Upper lobe of right lung (tissue), 1 donor: ENCODE measurements around the gene EFTUD2. TPM values are rescaled to one million over a fixed set of nuclear protein-coding genes. Genes with fewer than 3 reads are reported as not detected.

Source experiments
- ATAC-seq: fragments of 200-7000 bp; cut with Tn5 transposase; one replicate; pipeline ENCODE4 v1.9.1; 2020; ENCODE audit warnings: mild to moderate bottlenecking, moderate library complexity
- DNase-seq: peaks from one replicate; pipeline ENCODE4 v3.0.0-alpha.2; 2020
- H3K27ac ChIP-seq: fragments of 200-600 bp; one replicate; pipeline ENCODE4 v1.8.0; 2022
- H3K27me3 ChIP-seq: fragments of 200-600 bp; one replicate; pipeline ENCODE4 v1.8.0; 2022; ENCODE audit warnings: mild to moderate bottlenecking
- H3K36me3 ChIP-seq: fragments of 200-600 bp; one replicate; pipeline ENCODE4 v1.8.0; 2022
- H3K4me1 ChIP-seq: fragments of 200-600 bp; one replicate; pipeline ENCODE4 v1.8.0; 2022
- H3K4me3 ChIP-seq: fragments of 200-600 bp; one replicate; pipeline ENCODE4 v1.8.0; 2022; ENCODE audit warnings: mild to moderate bottlenecking
- H3K9me3 ChIP-seq: fragments of 200-600 bp; one replicate; pipeline ENCODE4 v1.8.0; 2022
- intact Hi-C: fragments of 100-400 bp; cut with DNase I; formaldehyde crosslinking; loops from one replicate; pipeline ENCODE4 v1.11.0; 2022
- total RNA-seq: library from RNA; stranded (reverse); fragmentation: NEBNext Ultra II Directional; extraction: Animal tissue kit (Norgen Biotek cat#: 25700); gene quantifications from one replicate; pipeline ENCODE4 v1.2.1, GENCODE V29; 2021
- TF ChIP-seq, protein P1 (sequence below): fragments of 200-600 bp; IDR thresholded peaks from one replicate; pipeline ENCODE4 v1.8.0; 2022; ENCODE audit warnings: antibody characterized with exemption
- donor health status: DM: no; HTN: yes; CAD: no; lungs with severe emphysema.

EFTUD2 gene
- total RNA-seq, 1 donor from 2014 or later, result 74.4 TPM

- H3K36me3 ChIP-seq, result peaks cover 100% of the 10 kb centered on the region
- no peaks in the 10 kb centered on the region for H3K27me3 ChIP-seq
- TF ChIP-seq, protein P1, sequence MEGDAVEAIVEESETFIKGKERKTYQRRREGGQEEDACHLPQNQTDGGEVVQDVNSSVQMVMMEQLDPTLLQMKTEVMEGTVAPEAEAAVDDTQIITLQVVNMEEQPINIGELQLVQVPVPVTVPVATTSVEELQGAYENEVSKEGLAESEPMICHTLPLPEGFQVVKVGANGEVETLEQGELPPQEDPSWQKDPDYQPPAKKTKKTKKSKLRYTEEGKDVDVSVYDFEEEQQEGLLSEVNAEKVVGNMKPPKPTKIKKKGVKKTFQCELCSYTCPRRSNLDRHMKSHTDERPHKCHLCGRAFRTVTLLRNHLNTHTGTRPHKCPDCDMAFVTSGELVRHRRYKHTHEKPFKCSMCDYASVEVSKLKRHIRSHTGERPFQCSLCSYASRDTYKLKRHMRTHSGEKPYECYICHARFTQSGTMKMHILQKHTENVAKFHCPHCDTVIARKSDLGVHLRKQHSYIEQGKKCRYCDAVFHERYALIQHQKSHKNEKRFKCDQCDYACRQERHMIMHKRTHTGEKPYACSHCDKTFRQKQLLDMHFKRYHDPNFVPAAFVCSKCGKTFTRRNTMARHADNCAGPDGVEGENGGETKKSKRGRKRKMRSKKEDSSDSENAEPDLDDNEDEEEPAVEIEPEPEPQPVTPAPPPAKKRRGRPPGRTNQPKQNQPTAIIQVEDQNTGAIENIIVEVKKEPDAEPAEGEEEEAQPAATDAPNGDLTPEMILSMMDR, result no peak
- intact Hi-C loops, result no loop called here
- H3K27ac ChIP-seq, result no peak overlapping the region
- no peak for ATAC-seq
- DNase-seq, result no peak
- H3K4me1 ChIP-seq, result no peaks in the 10 kb centered on the region
- H3K9me3 ChIP-seq, result no peaks in the 10 kb centered on the region
- H3K4me3 ChIP-seq, result no peak overlapping the region
Observed at GRCh38 chr17:44879376-44879775, 19.9 kb downstream of the EFTUD2 start.

- H3K9me3 ChIP-seq, result no peaks in the 10 kb centered on the region
- H3K27me3 ChIP-seq, result no peaks in the 10 kb centered on the region
- no peak for ATAC-seq
- no peak for DNase-seq
- H3K27ac ChIP-seq, result no peak overlapping the region
- H3K4me3 ChIP-seq, result no peak overlapping the region
- no peaks in the 10 kb centered on the region for H3K4me1 ChIP-seq
- peaks cover 100% of the 10 kb centered on the region for H3K36me3 ChIP-seq
- TF ChIP-seq, protein P1, result peak; percentile 59
- intact Hi-C loops, result no loop called here
Observed at GRCh38 chr17:44878627-44879221, 20.5 kb downstream of the EFTUD2 start.

DNA sequence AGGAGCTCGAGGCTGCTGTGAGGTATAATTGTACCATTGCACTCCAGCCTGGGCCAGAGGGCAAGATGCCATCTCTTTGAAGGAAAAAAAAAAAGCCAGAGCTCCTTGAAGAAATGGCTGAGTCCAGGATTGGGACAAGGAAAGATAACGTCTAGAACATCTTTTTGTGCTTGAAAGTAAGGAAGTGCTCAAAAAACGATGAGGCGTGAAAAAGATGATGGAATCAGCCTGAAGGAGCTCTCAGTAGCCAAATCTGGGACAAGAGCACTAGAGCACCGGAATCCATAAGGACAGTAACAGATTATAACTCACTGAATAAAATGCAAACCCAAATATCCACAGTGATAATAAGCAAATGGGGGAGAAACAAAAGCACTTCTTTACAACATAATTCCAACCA, 22.1 kb downstream of the EFTUD2 start:
- no peak for ATAC-seq

DNA sequence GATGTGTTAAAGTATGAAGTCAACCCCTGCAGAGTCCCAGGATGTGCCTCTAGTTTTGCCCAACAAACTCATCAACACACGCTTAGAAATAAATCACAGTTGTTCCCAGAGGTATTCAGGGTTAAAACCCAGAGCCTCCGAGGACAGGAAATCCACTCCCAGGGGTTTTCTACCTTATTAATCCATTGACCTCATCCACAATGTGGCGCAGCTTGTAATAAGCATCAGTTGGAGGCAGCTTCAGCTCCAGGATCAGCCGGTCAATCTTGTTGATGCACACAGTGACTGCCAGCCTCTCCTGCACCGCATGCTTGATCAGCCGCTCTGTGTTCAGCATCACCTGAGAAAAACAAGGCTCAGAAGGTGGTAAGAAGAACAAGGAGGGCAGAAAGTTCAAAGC, 23.5 kb downstream of the EFTUD2 start:
- intact Hi-C loops, result no loop called here
- H3K4me1 ChIP-seq, result no peaks in the 10 kb centered on the region

More for the DNA sequence above, 22.1 kb downstream of the EFTUD2 start:
- H3K36me3 ChIP-seq, result peaks cover 99% of the 10 kb centered on the region
- no peaks in the 10 kb centered on the region for H3K27me3 ChIP-seq
- no peak overlapping the region for H3K4me3 ChIP-seq
- intact Hi-C loops, result no loop called here
- H3K9me3 ChIP-seq, result no peaks in the 10 kb centered on the region
- no peaks in the 10 kb centered on the region for H3K4me1 ChIP-seq
- no peak overlapping the region for H3K27ac ChIP-seq
- TF ChIP-seq, protein P1, result no peak
- no peak for DNase-seq

GRCh38 chr17:44872131-44872768, 27.0 kb downstream of the EFTUD2 start:
- intact Hi-C loops, result no loop called here
- ATAC-seq, result peak; percentile 39
- no peaks in the 10 kb centered on the region for H3K9me3 ChIP-seq
- H3K27ac ChIP-seq, result no peak overlapping the region
- H3K36me3 ChIP-seq, result peaks cover 98% of the 10 kb centered on the region
- no peaks in the 10 kb centered on the region for H3K4me1 ChIP-seq
- DNase-seq, result no peak
- H3K27me3 ChIP-seq, result no peaks in the 10 kb centered on the region
- no peak overlapping the region for H3K4me3 ChIP-seq
- TF ChIP-seq, protein P1, result no peak

More for the DNA sequence above, 23.5 kb downstream of the EFTUD2 start:
- no peak overlapping the region for H3K27ac ChIP-seq
- H3K27me3 ChIP-seq, result no peaks in the 10 kb centered on the region
- TF ChIP-seq, protein P1, result no peak
- H3K9me3 ChIP-seq, result no peaks in the 10 kb centered on the region
- no peak overlapping the region for H3K4me3 ChIP-seq
- no peak for DNase-seq
- H3K36me3 ChIP-seq, result peaks cover 99% of the 10 kb centered on the region
- ATAC-seq, result no peak
